ENCODE results near the gene ANGPTL4.

DNA sequence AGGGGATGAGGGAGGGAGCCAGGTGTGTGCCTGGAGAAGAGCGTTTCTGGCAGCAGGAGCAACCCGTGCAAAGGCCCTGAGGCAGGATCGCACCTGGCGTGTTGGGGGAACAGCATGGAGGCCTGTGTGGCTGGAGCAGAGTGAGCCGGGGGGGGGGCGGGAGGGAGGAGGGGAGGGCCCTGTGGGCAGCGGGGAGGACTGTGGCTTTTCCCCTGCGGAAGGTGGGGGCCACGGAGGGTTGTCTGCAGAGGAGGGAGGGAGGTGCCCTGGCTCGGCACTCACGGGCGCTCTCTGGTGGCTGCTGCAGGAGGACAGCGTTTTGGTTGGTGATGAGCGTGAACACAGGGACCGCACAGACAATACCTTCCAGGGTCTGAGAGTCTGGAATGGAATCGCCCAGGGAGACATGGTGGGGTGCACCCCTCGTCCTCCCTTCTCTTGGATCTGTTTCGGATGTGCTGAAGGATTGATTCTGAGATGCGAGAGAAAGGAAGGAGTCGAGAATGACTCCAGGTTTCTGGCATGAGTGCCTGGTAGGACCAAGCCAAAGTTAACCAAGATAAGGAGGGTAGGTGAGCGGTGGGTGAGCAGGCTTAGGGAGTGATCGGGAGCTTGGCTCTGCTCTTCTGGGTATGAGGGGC, 32.7 kb downstream of the ANGPTL4 start:
- TF ChIP-seq, protein P1, sequence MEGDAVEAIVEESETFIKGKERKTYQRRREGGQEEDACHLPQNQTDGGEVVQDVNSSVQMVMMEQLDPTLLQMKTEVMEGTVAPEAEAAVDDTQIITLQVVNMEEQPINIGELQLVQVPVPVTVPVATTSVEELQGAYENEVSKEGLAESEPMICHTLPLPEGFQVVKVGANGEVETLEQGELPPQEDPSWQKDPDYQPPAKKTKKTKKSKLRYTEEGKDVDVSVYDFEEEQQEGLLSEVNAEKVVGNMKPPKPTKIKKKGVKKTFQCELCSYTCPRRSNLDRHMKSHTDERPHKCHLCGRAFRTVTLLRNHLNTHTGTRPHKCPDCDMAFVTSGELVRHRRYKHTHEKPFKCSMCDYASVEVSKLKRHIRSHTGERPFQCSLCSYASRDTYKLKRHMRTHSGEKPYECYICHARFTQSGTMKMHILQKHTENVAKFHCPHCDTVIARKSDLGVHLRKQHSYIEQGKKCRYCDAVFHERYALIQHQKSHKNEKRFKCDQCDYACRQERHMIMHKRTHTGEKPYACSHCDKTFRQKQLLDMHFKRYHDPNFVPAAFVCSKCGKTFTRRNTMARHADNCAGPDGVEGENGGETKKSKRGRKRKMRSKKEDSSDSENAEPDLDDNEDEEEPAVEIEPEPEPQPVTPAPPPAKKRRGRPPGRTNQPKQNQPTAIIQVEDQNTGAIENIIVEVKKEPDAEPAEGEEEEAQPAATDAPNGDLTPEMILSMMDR (conservative IDR thresholded peaks at IDR 0.05) = peak; percentile 63
- no peak for TF ChIP-seq EZH2 (IDR thresholded peaks at IDR 0.05; ENCODE audit: low read depth)

All from PC-9 (cell line).